Activated CD8-positive, alpha-beta T cell treated with anti-CD3 and anti-CD28 coated beads for 36 hours (primary cell): Measurements from ENCODE around the gene MTIF2. TPM values are rescaled to one million over a fixed set of nuclear protein-coding genes. Genes with fewer than 3 reads are reported as not detected.

Experiments
- ATAC-seq: fragments of 200-7000 bp; cut with Tn5 transposase; one replicate; pipeline ENCODE4 v1.10.0; 2021; ENCODE audit warnings: mild to moderate bottlenecking, moderate library complexity
- CTCF ChIA-PET: fragments of 350-600 bp; sonication (Branson Sonifier 250); formaldehyde crosslinking; loops from one replicate; lab custom pipeline; 2021; ENCODE audit warnings: antibody characterized with exemption; lab: Charles Lee
- POLR2A ChIA-PET: fragments of 350-600 bp; sonication (Branson Sonifier 250); formaldehyde crosslinking; loops from one replicate; lab custom pipeline; 2021; ENCODE audit warnings: antibody characterized with exemption; lab: Charles Lee
- DNase-seq: peaks from one replicate; pipeline ENCODE4 v3.0.0-alpha.2; 2020
- H3K27ac Mint-ChIP-seq: one replicate; pipeline ENCODE4 v1.8.0; 2021; ENCODE audit warnings: mild to moderate bottlenecking, mixed read lengths
- H3K27me3 Mint-ChIP-seq: one replicate; pipeline ENCODE4 v1.8.0; 2021; ENCODE audit warnings: mixed read lengths
- H3K36me3 Mint-ChIP-seq: one replicate; pipeline ENCODE4 v1.8.0; 2021; ENCODE audit warnings: low read depth, mixed read lengths
- H3K4me1 Mint-ChIP-seq: one replicate; pipeline ENCODE4 v1.8.0; 2021; ENCODE audit warnings: low read depth, mixed read lengths
- H3K4me3 Mint-ChIP-seq: one replicate; pipeline ENCODE4 v1.8.0; 2021; ENCODE audit warnings: mild to moderate bottlenecking, moderate library complexity, mixed read lengths
- H3K9me3 Mint-ChIP-seq: one replicate; pipeline ENCODE4 v1.8.0; 2021; ENCODE audit warnings: mixed read lengths
- CTCF ChIP-seq: fragments of 200-600 bp; IDR thresholded peaks from one replicate; pipeline ENCODE4 v1.8.0; 2022; ENCODE audit warnings: antibody characterized with exemption, mild to moderate bottlenecking
- intact Hi-C: fragments of 100-400 bp; cut with micrococcal nuclease; formaldehyde crosslinking; loops from one replicate; pipeline ENCODE4 v1.10.0; 2022
- total RNA-seq, 2 experiments: library from RNA; stranded (reverse); gene quantifications; one replicate each; pipeline ENCODE4 v1.2.3, GENCODE V29; 2021

Gene MTIF2
- total RNA-seq, 2 experiments from 2014 or later, result 50.5 to 51.1 TPM

- peaks cover 34% of the 10 kb centered on the region for H3K36me3 Mint-ChIP-seq
- H3K27me3 Mint-ChIP-seq, result no peaks in the 10 kb centered on the region
- POLR2A ChIA-PET, result no interaction called here
- H3K27ac Mint-ChIP-seq, result no peak overlapping the region
- intact Hi-C loops, result no loop called here
- no peaks in the 10 kb centered on the region for H3K9me3 Mint-ChIP-seq
- no peak for ATAC-seq
- no peak for TF ChIP-seq CTCF
- no peak for DNase-seq
- CTCF ChIA-PET, result no interaction called here
- peaks cover 20% of the 10 kb centered on the region for H3K4me1 Mint-ChIP-seq
- H3K4me3 Mint-ChIP-seq, result no peak overlapping the region
These were observed 29.3 kb downstream of the MTIF2 start for GRCh38 chr2:55239656-55240222.

- no peak for TF ChIP-seq CTCF
- Mint-ChIP-seq H3K36me3 (peaks cover 51% of the 10 kb centered on the region), H3K4me3 (no peak overlapping the region), H3K27ac (peak overlapping the region; percentile 34), H3K4me1 (peaks cover 30% of the 10 kb centered on the region), H3K27me3 (no peaks in the 10 kb centered on the region), H3K9me3 (no peaks in the 10 kb centered on the region)
- no peak for ATAC-seq
- ChIA-PET CTCF (no interaction called here), POLR2A (interaction anchor here (1.1 kb wide), 1 partner anchor 27 kb away, joined by 3 read pairs; no protein-coding TSS in a partner anchor)
- no peak for DNase-seq
- intact Hi-C loops, result no loop called here
These were observed 32.0 kb downstream of the MTIF2 start for GRCh38 chr2:55236992-55237543.

- Mint-ChIP-seq H3K36me3 (peaks cover 51% of the 10 kb centered on the region), H3K27ac (peak overlapping the region; percentile 74), H3K4me3 (peak overlapping the region; percentile 90), H3K9me3 (no peaks in the 10 kb centered on the region), H3K4me1 (peaks cover 34% of the 10 kb centered on the region), H3K27me3 (no peaks in the 10 kb centered on the region)
- ChIA-PET POLR2A (interaction anchor here (1.5 kb wide), 1 partner anchor 186 kb away, joined by 3 read pairs; the partner anchor contains the start of gene RTN4), CTCF (no interaction called here)
- intact Hi-C loops, result no loop called here
- no peak for TF ChIP-seq CTCF
- DNase-seq, result no peak
- no peak for ATAC-seq
These were observed 33.1 kb downstream of the MTIF2 start for GRCh38 chr2:55235724-55236538.

GRCh38 chr2:55233658-55233940, 35.4 kb downstream of the MTIF2 start:
- DNase-seq (no peak), ATAC-seq (no peak)
- TF ChIP-seq CTCF, result no peak
- peak overlapping the region; percentile 90 for H3K4me3 Mint-ChIP-seq
- CTCF ChIA-PET, result no interaction called here
- no peaks in the 10 kb centered on the region for H3K27me3 Mint-ChIP-seq
- peaks cover 44% of the 10 kb centered on the region for H3K4me1 Mint-ChIP-seq
- intact Hi-C loops, result no loop called here
- H3K36me3 Mint-ChIP-seq, result peaks cover 56% of the 10 kb centered on the region
- POLR2A ChIA-PET, result interaction anchor here (0.6 kb wide), 1 partner anchor 1368 kb away, joined by 3 read pairs; no protein-coding TSS in a partner anchor
- no peaks in the 10 kb centered on the region for H3K9me3 Mint-ChIP-seq
- peak overlapping the region; percentile 96 for H3K27ac Mint-ChIP-seq
